Lower leg skin (tissue), 3 donors: ENCODE data around the gene POLR2E.

ENCODE experiments used
- CTCF ChIP-seq, 3 donors: fragments of 450-650 bp; IDR thresholded peaks; one replicate each; pipeline ENCODE4 v1.5.1; 2016; ENCODE audit warnings: antibody characterized with exemption in 3 of 3, mild to moderate bottlenecking in 3 of 3, moderate library complexity in 2 of 3
- POLR2A ChIP-seq, 2 donors: fragments of 450-650 bp; IDR thresholded peaks; one replicate each; pipeline ENCODE4 v1.6.1; 2016 to 2017; ENCODE audit warnings: antibody characterized with exemption in 2 of 2, mild to moderate bottlenecking in 1 of 2, moderate library complexity in 1 of 2

- TF ChIP-seq POLR2A (IDR thresholded peaks at IDR 0.05) (no peak), CTCF (IDR thresholded peaks at IDR 0.05) (no peak)
These were observed 5.3 kb downstream of the POLR2E start for GRCh38 chr19:1089891-1090290.
